ENCODE results near the gene TMEM271.

TMEM271 gene

GRCh38 chr4:531721-532565, 44.2 kb downstream of the TMEM271 start:
- no peak for DNase-seq

- DNase-seq = no peak
These were observed 45.0 kb downstream of the TMEM271 start for GRCh38 chr4:531076-531475.

- no peak for DNase-seq
These were observed 45.9 kb downstream of the TMEM271 start for GRCh38 chr4:530017-530781.

GRCh38 chr4:529563-529962, 46.5 kb downstream of the TMEM271 start:
- no peak for DNase-seq

GRCh38 chr4:528835-529234, 47.3 kb downstream of the TMEM271 start:
- no peak for DNase-seq

GRCh38 chr4:528296-528695, 47.8 kb downstream of the TMEM271 start:
- DNase-seq = no peak

- no peak for DNase-seq
These were observed 49.1 kb downstream of the TMEM271 start for GRCh38 chr4:526971-527460.

GRCh38 chr4:526189-526909, 49.7 kb downstream of the TMEM271 start:
- DNase-seq = no peak

- no peak for DNase-seq
These were observed 50.4 kb downstream of the TMEM271 start for GRCh38 chr4:525660-526059.

- DNase-seq = no peak
These were observed 51.9 kb downstream of the TMEM271 start for GRCh38 chr4:524196-524595.
